GM18870 (cell line): Measurements from ENCODE around the gene CHST9.

Experiments
- ATAC-seq: cut with Tn5 transposase; IDR thresholded peaks from one replicate; pipeline ENCODE4 v1.9.1; 2021; ENCODE audit warnings: moderate library complexity; ENCODE audit not compliant: unreplicated experiment

CHST9 gene

DNA sequence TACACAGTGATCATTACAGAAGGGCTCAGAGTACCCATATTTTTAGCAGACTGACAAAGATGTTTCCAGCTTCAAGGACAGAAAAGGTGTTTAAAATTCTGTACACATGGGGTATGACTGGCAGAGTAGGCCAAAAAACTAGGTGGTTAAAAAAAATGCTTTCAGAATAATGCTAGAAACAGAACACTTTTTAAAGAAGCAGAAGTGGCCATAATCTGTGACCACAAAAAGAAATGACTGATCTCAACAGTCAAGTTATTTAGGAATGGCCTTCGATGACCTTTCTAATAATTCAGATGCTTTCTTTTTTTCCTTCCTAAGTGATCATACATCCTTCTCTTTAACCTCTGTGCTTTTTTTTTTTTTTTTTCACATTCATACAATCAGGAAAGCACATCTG, 315.5 kb downstream of the CHST9 start:
- ATAC-seq = peak; percentile 56

DNA sequence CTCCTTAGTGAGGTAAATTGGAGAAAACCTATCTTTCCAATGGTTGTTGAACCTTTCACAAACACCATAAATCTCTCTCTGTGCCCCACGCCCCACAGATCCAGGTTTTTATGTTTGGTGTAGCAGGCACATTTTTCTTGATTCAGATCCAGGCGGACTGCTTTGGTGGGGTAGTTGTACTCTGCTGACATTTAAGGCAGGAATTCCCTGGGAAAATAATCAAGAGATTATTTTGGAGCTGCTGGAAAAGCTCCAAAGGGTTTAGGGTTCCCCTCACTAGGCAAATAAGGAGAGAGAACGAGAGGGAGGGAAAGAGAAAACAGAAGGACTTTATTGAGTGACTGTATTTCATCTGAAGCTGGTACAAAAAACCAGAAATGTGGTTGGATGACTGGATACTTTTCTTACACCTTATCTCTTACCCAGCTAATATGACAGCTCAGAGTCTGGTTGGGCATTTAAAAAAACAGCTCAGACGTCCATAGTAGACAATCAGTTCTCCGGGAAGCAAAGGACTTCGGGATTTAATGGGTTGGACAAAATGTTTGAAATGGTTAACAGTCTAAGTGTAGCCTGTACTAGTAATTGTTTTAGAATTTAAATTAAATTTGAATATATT, 316.0 kb downstream of the CHST9 start:
- ATAC-seq = no peak

DNA sequence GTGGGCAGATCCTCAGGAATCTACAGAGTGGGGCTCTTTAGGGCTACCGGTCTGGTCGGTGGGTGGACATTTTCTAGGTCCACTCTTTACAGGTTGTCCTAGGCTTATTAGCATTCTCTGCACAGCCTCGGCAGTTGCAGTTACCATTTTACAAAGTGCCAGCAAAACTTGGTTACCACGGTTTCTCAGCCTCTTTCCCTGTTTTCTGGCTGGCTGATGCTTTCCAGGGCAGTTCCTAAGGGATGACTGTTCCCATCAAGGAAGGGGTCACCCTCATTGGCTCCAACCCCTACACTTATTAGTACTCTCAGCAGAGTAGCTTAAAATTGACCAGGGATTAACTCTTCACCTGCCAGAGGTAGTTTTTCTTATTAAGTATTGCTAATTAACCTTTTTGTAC, 317.6 kb downstream of the CHST9 start:
- no peak for ATAC-seq

DNA sequence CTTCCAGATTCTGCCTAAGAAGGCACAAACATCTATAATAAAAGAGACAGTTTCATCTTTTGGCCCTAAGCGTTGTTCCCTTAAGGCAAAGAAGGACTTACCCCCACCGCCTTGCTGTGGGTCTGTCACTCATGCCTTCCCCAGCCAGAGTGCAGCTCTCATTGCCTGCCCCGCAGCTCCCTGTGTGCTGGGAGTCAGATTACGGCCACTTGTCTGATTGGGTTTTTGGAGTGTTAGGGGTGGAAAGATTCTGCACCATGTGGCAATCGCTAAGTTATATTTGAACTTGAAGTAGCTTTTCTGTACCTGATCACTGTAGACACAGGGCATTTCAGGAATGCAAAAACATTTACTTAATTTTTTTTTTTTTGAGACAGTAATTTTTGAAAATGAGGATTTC, 319.6 kb downstream of the CHST9 start, which contains the start of gene AQP4:
Gene AQP4, minus strand, starts transcription at position 151 of the 400 bp plus-strand sequence. Its CDS starts 18 bp downstream, at position 133.
- no peak for ATAC-seq

DNA sequence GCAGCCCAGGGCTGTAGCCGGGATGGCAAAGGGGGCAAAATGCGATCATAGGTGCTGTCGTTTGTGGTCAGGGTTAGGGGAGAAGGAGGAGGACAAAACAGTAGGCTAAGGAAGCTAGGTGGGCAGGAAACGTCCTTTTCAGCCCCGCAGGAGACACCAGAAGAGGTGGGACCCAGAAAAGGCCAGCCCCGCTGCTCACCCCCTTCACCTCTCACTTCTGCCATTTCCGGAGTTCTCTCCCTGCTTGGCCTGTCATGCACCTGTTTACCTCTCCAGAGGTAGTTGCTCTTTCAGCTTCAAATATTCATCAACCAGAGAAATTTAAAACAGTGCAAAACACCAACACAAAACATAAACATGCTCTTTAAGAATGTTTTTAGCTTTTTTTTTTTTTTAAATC, 320.4 kb downstream of the CHST9 start:
- ATAC-seq = no peak

DNA sequence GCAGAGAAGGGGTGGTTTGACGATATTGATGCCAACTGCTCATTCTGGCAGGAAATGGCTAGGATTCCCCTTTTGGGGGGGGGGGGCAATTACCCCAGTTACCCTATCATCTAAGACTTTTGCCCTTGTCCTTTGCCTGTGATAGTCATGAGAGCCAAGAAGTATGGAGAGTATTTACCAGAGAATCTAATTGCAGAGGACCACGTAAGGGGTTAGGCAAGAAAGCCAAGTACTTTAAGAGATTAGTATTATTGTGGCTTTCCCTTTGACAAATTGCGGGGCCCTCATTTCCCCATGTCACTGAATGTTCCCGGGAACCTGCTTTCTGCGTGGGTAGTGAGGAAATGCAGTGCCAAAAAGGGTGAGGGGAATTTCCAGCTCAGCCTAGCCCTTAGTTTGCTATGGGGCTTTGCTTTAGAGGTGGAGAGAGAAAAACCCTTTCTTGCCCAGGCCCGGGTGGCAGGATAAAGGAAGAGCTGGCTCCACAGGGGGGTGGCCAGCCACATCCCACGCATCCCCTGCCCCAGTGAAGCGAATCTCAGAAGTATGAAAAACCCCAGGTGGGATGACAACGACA, 321.1 kb downstream of the CHST9 start:
- no peak for ATAC-seq

DNA sequence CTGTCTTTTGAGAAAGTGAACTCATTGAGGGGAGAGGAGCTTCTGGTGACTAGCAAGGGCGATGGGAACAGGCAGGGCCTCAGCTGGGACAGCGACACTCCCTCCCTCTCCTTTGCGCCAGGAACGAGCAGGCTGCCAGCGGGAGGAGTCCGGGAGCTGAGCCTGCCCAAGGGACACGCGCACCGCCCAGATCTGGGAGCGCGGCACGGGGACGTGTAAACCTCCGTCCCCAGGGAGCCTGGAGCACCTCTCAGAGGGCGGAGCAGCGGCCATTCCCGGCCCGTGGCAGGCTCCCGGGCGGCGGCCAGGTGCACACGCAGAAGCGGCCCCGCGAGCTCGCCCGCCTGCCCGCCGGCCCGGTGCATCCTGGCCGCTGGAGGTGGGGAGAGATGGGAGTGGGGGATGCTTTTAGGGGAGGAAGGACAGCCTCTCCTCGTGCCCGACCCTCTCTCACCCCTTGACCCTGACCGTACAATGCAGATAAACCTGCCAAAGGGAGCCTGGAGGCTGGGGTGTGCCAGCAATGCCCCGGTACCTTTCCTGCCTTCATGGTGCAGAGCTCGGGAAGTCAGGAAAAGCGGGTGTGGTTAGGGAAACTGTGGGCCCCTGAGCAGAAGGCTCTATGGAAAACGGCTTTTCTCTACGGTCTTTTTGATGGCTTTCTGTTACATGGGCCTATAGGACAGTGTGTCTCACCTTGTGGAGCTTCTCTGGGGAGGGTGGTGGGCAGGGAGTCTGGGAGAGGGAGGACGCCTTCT, 321.8 kb downstream of the CHST9 start:
- no peak for ATAC-seq

DNA sequence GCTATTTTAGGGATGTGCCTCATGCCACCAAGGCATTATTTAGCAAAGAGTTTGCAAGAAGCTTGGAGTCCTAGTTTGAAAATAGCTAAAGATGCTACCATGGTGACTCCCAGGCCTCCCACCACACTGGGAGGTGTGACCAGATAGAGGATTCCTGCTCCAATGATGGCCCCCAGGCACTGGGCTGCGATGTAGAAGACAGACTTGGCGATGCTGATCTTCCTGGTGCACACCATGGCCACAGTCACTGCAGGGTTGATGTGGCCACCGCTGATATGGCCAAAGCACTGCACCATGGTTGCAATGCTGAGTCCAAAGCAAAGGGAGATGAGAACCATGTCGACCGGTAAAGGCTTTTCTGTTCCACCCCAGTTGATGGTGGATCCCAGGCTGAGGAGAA, 323.0 kb downstream of the CHST9 start:
- ATAC-seq = no peak
